NCI-H1105 treated with DMSO at 0.1 percent for 48 hours (cell line): Measurements from ENCODE around the gene CPT1B.
"Not testable (repeated sequence)": the region's sequence is repeated elsewhere in the genome, so short reads cannot be mapped to it uniquely, and the experiment has no call there.

Experiments
- DNase-seq: peaks from one replicate; lab custom pipeline; 2025; lab: John Stamatoyannopoulos, UW

Gene CPT1B

DNA sequence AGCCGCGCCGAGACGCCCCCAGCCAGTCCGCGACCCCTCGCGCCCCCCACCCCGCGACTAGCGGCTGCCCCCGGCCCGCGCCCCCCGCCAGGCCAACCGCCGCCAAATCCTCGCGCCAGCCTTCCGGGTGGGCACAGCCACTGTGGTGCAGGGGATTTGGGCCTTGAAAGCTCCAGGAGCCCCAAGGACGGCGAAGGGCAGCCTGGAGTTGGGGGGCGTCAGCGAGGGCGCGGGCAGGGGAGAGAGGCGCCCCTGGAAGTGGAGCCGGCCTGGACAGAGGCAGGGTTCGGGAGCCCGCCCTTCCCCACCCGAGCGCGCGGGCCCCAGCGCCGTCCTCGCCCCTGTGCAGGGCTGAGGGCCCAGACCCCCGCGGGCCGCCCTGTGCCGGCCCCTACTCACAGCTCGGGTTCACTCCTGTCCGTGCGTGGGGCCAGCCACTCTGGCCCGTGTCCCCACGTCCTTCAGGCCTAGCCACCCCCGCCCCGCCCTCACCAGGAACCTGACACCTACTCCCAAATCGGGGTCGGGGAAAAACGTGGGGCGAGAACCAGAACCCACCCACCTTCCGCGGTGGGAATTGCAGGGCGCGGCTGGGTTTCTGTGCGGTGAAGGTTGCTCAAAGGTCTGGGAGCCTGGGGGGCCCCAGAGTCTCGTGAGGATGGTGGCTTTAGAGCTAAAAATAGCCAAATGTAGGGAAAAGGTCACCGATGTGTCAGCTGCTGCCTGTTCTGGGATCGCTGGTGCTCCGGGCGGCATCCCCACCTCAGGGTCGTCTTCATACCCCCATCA lies at the start of gene CPT1B:
CPT1B (minus strand) TSS at position 441 of the 789 bp plus-strand sequence. CDS start 512 bp downstream, outside the sequence.
- DNase-seq, result no peak

DNA sequence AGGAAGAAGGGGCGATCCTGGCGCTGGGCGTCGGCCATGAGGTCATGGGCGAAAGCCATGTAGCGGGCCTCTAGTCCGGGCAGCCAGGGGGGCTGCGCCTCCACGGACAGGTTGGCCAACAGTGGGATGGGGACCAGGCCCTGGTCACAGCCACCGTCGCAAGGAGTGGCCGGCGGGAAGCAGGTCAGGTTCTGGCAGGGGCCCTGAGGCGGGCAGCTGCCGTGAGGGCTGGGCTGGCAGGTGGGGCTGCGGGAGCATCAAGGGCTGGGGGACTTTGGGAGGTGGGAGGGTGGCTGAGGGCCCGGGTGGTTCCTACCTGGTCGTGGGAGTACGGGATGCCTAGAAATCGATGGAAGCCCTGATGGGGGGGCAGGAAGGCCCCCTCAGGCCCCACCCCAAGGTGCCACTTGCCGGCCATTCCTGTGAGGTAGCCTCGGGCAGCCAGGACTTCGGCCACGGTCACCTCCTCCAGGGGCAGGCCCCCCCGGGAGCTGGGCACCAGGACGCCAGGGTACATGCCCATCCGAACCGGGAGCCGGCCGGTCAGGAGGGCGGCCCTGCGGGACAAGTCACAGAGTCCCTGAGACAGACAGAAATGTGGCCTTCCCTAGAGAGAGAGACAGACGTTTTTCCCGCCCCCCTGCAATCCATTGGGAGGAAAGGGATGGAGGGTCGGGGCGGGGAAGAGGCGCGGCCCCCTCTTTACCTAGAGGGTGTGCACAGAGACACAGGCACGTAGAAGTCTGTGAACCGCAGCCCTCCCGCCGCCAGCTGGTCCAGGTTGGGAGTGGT lies 48.8 kb upstream of the CPT1B start:
- DNase-seq, result no peak

DNA sequence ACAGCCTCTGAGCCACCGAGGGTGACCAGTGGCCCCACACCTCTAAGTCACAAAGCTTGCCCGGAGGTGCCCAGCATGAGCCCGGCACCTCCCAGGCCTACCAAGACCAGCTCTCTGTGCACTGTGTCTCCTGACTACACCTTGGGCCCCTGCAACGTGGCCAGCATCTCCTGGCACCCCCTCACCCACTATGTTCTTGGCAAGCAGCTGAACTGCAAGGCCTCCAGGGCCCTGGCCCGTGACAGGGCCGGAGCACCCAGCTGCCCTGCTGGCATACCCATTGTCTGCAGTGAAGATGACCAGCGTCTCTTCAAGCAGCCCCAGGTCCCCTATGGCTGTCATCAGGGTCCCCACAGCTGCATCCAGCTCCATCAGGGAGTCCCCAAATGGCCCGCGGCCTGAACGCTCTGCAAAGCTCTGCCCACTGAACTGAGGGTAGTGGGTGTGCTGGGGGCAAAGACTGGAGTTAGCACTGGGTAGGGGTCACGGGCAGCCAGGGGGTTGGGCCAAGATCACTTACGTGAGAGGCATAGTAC lies 48.2 kb upstream of the CPT1B start:
- DNase-seq, result no peak

DNA sequence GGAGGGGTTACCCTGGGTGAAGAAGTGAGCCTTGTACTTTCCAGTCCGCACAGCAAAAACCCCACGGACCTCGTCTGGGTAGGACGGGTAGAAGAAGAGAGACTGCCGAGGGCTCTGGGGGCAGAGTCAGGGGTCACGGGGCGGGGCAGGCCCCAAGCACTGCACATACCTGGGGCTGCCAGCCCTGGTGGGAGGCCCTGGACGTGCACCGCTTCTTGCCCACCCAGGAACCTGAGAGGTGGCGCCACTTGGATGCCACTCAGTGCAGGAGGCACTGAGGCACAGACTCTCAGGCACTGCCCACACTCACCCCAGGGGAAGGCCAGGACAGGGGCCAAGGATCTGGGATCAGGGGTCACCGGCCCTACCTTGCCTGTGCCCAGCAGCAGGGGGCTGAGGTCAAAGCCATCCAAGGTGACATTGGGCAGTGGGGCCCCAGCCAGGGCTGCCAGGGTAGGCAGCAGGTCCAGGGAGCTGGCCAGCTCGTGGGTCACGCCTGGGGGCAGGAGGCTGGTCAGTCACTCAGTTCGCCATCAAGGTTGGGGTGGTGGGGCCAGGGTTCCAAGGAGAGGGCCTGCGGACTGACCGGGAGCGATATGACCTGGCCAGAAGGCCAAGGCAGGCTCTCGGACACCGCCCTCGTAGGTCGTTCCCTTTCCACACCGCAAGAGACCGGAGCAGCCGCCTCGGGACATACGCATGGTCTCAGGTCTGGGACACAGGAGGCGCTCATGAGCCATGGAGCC lies 47.5 kb upstream of the CPT1B start:
- DNase-seq, result no peak

DNA sequence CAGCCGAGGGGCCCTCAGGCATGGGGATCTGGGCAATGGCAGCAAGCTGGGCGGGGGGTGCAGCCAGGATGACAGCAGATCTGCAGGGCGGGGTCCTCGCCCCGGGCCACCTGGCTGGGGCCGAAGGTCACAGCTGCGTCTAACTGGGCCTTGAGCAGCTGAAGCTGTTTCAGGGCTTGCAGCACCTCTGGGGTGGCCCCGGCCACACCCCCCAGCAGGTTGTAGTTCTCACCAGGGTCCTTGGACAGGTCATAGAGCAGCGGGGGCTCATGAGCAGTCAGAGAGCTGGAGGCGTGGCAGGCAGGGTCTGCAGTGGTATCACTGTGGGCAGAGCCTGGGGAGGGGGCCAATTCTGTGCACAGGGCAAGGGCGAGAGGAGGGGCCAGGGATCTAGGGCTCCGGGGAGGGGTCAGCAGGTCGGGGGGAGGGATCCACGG lies 46.9 kb upstream of the CPT1B start:
- DNase-seq, result no peak

DNA sequence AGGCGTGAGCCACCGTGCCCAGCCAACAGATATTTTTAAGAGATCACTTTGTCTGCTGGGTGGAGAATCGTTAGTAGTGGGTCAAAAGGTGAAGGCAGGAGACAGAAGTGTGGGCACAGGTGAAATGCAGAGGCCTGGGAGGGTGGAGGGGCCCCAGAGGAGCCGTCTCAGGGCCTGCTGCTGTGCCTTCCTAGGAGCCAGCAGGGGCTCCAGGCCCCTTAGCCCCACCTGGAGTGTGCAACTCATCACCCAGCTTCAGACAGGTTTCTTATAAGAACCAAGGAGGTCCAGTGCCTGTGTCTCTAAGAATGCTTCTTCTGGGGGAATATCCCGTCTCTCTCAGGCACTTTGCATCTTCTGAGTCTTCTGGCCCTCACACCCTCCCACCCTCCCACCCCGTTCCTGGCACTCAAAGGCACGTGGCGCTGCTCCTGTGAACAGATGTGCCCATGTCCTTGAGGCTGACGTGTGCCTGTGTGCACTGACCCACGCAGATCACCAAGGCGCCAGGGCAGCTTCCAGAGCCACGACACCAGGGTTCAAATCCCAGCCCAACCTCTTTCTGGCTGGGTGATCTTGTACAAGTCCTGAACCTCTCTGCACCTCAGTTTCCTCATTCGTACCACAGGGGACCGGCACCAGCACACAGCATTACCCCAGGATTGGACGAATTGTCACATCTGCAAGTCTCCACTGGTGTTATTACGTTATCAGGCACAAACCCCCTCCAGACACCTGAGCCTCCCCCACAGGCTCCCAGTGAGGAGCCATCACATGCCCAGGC lies 46.3 kb upstream of the CPT1B start:
- DNase-seq, result no peak

DNA sequence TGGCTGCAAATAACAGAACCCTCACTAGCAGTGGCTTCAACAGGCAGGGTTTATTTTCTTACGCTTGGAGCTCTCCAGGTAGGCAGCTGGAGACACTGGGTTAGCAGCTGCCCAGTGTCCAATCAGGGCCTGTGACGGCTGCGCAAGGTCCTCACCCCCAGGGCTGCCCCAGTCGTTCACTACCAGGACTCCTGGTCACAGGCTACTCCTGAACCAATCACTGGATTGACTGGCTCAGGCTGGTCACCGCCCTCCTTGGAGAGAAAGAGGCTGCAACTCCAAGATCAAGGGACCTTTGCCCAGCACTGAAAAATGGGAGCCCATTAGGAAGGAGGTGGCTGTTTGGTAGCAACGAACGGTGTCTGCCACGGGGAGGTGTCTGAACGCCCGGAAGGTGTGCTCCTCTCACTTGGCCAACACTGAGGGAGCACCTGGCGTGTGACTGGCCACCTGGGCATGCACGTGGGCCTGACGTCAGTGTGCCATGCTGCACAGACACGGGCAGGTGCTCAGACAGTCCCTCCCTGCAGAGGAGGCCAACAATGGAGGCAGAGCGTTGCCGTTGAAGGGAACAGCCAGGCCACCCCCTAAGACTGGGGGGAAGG lies 44.6 kb upstream of the CPT1B start:
- DNase-seq, result peak; percentile 91

DNA sequence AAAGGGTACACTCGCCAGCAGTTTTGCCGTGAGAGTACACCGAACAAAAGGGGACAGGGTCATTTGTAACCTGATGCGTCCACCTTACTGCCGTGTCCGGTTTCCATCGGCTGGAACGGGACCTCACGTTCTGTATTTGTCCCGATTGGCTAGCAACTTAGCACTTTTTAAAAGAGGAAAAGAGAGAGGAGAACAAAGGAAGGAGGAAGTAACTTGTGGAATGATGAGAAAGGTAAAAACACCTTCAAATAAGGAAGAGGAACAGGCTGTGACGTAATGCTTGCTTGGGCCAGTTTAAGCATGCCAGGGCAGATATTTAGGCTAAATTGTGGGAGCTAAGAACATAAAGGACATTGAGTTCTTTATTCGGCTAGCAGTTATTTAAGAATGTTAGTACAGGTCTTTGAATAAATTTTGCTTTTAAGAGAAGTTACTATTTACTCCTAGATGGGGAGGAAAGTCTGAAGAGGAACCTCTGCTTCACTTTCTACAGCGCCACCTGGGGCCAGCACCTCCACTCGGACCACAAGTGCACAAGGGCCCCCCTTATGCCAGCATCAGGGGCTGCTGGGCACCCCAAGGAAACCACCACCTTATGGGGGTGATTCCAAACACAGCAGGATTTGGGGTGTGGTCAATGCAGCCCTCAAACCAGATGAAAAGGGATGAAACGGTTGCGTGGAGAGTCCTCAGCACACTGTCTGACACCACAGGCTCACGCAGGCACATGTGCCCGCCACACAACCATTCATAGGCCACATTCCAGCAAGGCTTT lies 43.9 kb upstream of the CPT1B start:
- no peak for DNase-seq

DNA sequence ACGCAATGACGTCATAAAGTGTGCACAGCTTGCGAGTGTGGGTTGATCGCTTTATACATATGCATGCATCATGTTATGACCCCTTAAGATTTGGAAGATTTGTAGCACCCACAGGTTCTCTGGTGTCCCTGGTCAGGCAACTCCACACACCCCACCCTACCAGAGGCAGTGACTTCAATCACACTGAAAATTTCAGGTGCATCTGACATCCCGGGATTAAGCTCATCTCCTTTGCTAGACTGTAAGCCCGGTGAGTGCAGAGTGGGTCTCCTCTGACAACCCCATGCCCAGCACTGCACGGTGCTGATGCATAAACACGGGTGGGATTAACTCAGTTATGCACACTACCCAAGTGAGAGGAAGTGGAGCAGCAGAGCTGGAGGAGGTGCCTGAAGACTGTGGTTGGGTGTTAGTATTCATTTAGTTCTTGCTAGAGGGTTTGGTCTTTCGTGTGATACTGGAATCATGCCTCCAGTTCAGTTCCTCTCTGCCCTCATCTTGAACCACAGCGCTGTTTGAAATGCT lies 43.2 kb upstream of the CPT1B start:
- DNase-seq, result peak; percentile 27

DNA sequence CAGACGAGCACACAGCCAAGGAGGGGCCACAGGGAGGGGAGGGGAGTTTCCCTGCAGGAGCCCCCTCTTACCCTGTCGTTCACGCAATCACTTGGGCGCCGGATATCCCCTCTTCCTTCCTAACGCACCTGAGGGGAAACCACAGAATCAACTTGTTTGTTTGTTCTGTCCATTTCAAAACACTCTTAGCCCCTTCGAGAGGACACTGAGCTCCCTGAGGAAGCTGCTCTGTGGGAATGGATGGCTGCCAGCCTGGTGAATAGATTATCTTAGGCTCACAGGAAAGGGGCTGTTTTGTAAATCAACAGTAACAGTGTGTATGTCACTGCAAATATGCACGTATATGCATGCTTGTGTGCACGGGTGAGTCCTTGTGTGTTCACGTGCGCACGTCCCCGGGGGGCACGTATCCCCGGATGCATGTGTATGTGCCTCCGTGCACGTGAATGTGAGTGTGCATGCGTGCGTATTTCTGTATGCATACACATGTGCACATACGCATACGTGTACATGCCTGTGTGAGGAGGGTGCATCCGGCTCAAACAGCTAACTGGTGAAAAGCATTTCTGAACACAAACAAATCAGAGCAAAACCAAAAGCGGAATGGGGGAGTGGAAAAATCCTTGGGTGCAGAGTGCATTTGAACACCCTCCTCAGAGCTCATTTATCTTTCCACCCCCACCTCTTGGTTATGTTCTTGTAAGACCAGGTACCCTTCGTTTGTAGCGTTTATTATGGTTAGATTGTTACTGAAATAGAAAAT lies 42.5 kb upstream of the CPT1B start:
- peak; percentile 73 for DNase-seq

DNA sequence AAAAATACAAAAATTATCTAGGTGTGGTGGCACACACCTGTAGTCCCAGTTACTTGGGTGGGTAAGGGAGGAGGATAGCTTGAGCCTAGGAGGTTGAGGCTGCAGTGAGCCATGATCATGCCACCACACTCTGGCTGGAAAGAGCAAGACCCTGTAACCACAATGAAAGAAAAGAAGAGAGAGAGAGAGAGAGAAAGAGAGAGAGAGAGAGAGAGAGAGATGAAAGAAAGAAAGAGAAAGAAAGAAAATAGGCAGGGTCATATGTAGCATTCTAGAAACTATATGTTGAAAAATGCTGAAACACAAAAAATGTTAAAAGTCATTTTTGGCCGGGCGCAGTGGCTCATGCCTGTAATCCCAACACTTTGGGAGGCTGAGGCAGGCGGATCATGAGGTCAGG lies 36.1 kb upstream of the CPT1B start:
- not testable (repeated sequence) for DNase-seq

DNA sequence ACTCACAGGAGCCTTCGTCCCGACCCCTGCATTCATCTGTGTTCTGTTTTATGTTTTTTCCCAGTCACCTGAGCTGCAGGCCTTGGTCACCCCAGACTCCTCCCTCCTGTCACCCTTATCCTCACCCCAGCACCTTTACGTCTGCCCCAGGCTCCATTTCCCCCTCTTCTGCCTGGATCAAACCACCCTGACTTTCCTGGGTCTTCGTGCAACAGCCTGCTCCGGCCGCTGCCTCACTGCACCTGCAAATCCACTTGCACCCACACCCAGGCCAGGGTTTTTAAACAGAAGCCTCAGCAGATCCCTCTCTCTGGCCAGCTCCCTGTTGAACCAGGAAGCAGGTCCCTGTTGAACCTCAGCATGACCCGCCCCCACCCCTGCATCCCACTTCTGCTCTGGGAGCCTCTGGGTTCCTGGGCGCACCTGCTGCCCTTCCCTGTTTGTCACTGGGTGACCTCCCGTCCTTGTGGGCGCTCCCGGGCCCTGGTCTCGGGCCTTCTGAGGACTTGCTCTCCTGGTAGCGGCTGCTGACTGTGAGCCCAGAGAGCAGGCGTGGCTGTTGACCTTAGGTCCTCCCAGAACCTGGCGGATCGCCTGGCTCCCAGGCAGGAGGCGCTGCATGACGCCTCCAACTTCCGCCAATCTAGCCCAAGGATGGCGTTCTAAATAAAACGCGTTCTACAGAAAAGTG lies 35.2 kb upstream of the CPT1B start:
- DNase-seq, result no peak

DNA sequence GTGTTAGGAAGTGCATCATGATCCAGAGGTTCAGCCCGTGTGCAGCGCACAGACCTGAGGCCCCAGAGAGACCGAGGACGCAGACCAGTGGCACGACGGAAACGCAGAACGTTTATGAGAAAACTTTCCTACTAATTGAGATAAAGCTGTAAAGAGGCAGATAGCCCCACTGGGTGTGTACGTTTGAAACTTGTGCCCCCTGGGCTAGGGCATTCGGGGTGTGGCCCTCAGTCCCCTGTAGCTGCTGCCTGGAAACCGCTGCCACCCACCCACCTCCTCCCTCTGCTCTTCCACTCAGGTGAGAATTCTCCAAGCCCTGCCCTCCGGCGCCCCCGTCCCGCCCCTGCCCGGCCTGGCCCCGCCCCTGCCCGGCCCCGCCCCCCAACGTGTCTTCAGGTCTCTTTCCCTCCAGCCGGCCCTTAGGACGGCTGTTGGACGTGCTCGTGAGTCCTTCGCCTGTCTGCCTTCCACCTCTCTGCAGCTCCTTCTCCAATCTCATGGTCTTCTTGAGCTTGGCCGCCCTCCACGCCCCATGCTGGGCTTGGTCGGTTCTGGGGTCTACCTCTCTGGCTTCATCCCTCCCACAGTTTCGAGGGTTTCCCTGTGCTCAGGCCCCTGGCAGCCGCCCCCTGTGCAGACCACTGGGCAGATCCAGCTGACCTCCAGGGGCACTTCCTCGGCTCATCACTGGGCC lies 34.4 kb upstream of the CPT1B start:
- DNase-seq, result no peak

DNA sequence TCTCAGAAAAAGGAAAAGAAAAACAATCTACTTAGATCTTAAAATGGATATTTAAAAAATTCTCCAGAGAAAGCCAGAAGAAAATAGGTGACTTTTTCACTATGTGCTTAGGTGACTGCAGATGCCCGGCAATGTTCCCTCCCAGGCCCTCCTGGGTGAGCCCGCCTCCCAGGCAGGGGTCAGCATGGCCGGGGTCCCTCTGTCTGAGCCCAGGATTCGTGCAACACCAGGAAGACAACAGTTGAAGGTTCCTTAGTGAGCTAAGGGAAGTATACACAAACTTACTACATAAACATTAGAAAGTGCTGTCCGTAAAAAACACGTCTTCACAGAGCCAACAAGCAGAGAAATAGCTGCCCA lies 33.9 kb upstream of the CPT1B start:
- DNase-seq, result no peak

DNA sequence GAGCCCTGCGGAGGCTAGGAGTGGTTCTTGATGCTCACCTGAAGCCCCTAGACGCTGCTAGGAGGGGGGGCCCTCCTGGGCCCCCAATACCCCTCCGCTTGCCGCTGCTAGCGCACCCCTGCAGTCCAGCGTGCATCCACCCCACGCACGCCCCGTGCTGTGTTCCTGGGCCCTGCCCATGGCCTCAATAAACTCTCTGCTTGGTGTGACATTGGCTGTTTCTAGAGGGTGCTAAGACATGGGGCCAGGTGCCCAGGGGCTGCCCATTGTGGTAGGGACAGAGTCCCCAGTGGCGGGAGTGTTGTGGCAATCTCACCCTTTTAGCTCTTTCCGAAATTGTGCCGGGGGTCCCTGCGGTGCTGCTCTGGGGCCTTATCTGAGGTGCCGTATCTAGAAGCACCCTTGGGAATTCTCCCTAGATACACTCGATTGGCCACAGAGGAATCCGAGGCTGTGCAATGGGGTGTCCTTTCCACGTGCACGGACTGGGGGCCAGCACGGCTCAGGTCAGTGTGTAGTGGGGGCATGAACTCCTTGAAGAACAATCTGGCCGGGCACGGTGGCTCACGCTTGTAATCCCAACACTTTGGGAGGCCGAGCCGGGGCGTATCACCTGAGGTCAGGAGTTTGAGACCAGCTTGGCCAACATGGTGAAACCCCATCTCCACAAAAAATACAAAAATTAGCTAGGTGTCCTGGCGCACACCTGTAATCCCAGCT lies 33.3 kb upstream of the CPT1B start:
- no peak for DNase-seq

DNA sequence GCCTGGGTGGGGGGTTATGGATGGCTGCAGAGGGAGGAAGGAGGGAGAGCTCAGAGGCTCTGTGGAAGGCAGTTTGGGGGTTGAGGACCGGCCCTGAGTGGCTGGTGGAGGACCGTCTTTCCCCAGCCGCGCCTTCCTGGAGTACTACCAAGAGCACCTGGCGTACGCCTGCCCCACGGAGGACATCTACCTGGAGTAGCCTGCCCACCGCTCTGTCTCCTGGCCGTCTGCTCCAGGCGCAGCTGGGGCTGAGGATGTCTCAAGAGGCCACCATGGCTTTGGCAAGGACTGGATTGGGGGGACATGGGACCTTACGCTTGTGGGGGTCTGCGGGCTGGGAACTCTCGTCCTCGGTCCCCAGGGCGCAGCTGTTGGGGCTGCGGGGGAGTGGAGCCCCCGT lies 32.4 kb upstream of the CPT1B start:
- no peak for DNase-seq

DNA sequence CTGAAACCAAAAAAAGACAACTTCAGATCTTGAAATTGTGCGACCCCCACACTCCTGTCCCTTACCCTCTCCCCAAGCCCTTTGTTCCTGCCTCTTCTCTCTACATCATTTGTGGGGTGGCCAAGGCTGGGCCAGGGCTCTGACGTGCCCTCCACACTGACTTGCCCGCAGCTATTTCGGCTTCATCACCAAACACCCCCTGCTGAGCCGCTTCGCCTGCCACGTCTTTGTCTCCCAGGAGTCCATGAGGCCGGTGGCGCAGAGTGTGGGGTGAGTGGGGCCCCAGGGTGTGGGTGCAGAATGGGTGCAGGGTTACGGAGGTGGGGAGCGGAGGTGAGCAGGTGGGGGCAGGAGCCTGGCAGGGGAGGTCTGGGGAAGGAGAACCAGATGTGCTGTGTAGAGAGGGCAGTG lies 31.8 kb upstream of the CPT1B start:
- DNase-seq, result no peak
